Parathyroid adenoma (tissue), 2 donors: ENCODE results near the gene EDIL3.

Source experiments
- H2AFZ ChIP-seq: fragments of 300-600 bp; sonication (generic); one replicate; pipeline ENCODE4 v1.7.0; 2017; ENCODE audit warnings: antibody characterized with exemption, mild to moderate bottlenecking
- H3K27ac ChIP-seq: fragments of 300-600 bp; sonication (generic); one replicate; pipeline ENCODE4 v1.7.0; 2017
- H3K27me3 ChIP-seq: fragments of 300-600 bp; sonication (generic); one replicate; pipeline ENCODE4 v1.7.0; 2017; ENCODE audit warnings: low read length; ENCODE audit not compliant: control insufficient read depth, insufficient read depth
- H3K36me3 ChIP-seq: fragments of 300-600 bp; sonication (generic); one replicate; pipeline ENCODE4 v1.7.0; 2017; ENCODE audit warnings: low read length; ENCODE audit not compliant: control insufficient read depth, insufficient read depth
- H3K4me1 ChIP-seq: fragments of 300-600 bp; sonication (generic); one replicate; pipeline ENCODE4 v1.7.0; 2017; ENCODE audit warnings: control low read depth
- H3K4me2 ChIP-seq: fragments of 300-600 bp; sonication (generic); one replicate; pipeline ENCODE4 v1.7.0; 2017; ENCODE audit warnings: low read length
- H3K4me3 ChIP-seq: fragments of 300-600 bp; sonication (generic); one replicate; pipeline ENCODE4 v1.7.0; 2017; ENCODE audit warnings: low read depth, low read length
- H3K79me2 ChIP-seq: fragments of 300-600 bp; sonication (generic); one replicate; pipeline ENCODE4 v1.7.0; 2017; ENCODE audit warnings: control low read depth
- H3K9ac ChIP-seq: fragments of 300-600 bp; sonication (generic); one replicate; pipeline ENCODE4 v1.7.0; 2017; ENCODE audit warnings: mild to moderate bottlenecking
- H3K9me3 ChIP-seq: fragments of 300-600 bp; sonication (generic); one replicate; pipeline ENCODE4 v1.7.0; 2017; ENCODE audit warnings: low read length; ENCODE audit not compliant: control insufficient read depth
- TF ChIP-seq, protein P1 (sequence below): fragments of 300-600 bp; sonication (generic); IDR thresholded peaks from one replicate; pipeline ENCODE4 v1.7.0; 2017; ENCODE audit warnings: antibody characterized with exemption, mild to moderate bottlenecking
- donor health status: primary hyperparathyroidism.

Gene EDIL3

DNA sequence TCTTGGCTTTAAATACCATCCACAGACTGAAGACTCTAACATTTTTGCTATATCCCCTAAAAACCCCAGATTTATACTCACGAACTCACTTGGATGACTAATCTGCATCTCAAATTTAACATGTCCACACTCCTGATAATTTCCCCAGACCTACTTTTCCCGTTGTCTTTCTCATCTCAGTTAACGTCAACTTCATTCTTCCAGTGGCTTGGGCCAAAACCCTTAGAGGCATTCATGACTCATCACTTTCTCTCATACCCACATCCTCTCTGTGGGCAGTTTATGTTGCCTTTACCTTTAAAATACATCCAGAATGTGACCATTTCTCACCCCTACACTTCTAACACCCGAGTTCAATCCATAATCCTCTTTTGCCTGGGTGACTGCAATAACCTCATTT, 96.7 kb downstream of the EDIL3 start:
- Histone ChIP-seq H3K9ac (no peak overlapping the region), H3K4me1 (no peaks in the 10 kb centered on the region), H3K36me3 (no peaks in the 10 kb centered on the region), H2AFZ (no peak overlapping the region), H3K4me3 (no peak overlapping the region), H3K79me2 (no peaks in the 10 kb centered on the region), H3K9me3 (no peaks in the 10 kb centered on the region), H3K27ac (no peak overlapping the region), H3K4me2 (no peak overlapping the region), H3K27me3 (no peaks in the 10 kb centered on the region)
- TF ChIP-seq, protein P1, sequence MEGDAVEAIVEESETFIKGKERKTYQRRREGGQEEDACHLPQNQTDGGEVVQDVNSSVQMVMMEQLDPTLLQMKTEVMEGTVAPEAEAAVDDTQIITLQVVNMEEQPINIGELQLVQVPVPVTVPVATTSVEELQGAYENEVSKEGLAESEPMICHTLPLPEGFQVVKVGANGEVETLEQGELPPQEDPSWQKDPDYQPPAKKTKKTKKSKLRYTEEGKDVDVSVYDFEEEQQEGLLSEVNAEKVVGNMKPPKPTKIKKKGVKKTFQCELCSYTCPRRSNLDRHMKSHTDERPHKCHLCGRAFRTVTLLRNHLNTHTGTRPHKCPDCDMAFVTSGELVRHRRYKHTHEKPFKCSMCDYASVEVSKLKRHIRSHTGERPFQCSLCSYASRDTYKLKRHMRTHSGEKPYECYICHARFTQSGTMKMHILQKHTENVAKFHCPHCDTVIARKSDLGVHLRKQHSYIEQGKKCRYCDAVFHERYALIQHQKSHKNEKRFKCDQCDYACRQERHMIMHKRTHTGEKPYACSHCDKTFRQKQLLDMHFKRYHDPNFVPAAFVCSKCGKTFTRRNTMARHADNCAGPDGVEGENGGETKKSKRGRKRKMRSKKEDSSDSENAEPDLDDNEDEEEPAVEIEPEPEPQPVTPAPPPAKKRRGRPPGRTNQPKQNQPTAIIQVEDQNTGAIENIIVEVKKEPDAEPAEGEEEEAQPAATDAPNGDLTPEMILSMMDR, result no peak

DNA sequence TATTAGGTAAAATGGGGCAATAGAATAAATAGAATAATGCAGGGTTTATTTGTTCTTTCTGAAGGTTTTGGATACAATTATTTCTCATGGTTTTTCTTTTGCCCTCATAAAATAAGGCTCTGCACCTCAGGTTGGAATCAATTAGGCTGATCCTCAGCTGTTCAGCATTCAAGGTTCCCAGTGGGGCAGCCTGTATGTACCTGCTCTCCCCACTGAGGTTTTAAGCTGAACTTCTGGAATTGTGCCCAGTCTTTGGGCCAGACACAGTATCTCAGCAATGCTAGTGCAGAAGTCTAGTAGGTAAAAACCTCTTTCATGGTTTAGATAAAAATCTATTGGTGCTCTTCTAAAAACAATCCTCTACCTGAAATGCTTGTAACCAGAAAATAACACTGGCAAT, 98.0 kb downstream of the EDIL3 start:
- Histone ChIP-seq H3K36me3 (no peaks in the 10 kb centered on the region), H3K4me3 (no peak overlapping the region), H2AFZ (no peak overlapping the region), H3K27me3 (no peaks in the 10 kb centered on the region), H3K4me2 (no peak overlapping the region), H3K79me2 (no peaks in the 10 kb centered on the region), H3K27ac (no peak overlapping the region), H3K9ac (no peak overlapping the region), H3K4me1 (no peaks in the 10 kb centered on the region), H3K9me3 (no peaks in the 10 kb centered on the region)
- TF ChIP-seq, protein P1, result no peak

DNA sequence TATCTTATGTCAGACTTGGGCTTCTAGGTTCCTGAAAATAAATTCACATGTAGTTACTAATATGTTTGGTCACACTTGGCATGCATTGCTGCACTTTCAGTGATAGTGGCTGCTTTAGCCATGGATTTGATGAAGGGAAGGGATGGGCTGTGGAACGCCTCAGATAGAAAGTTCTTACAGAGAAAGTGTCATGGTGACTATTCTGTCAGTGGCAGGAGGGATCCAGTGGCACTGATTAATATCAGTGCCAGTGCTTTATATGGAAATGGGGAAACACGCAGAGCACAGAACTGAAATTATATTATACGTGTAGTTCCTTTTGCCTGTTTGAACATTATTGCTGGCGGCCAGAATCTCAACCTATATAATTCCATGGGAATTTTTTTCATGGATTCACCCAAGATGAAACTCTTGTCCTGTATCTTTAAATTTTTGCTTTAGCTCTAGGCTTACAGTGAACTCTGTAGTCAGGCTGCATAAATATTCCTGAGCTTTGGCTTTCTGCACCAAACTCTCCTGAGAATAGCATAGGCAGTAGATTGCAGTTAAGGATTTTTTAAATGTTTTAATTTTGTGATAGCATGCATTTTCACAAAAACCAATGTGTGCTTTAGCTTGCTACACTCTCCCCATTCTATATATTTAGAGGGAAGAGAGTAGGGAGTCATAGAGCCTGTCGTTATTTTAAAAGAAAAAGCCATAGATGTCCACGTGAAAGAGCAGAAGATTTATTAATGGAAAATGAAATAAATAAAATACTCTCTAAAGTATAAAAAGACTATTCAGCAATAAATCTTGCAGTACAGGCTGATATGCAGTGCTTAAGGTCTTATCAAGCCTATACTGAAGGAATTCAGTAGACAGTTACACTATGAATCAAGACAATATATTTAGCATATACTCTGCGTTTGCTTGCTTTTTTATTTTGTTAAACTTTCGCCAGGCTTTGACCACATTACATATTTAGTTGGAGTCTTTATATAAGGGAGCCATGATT, 98.7 kb downstream of the EDIL3 start:
- TF ChIP-seq, protein P1, result no peak
- Histone ChIP-seq H3K36me3 (no peaks in the 10 kb centered on the region), H2AFZ (no peak overlapping the region), H3K79me2 (no peaks in the 10 kb centered on the region), H3K9me3 (no peaks in the 10 kb centered on the region), H3K4me2 (no peak overlapping the region), H3K4me3 (no peak overlapping the region), H3K27ac (no peak overlapping the region), H3K27me3 (no peaks in the 10 kb centered on the region), H3K9ac (no peak overlapping the region), H3K4me1 (no peaks in the 10 kb centered on the region)

DNA sequence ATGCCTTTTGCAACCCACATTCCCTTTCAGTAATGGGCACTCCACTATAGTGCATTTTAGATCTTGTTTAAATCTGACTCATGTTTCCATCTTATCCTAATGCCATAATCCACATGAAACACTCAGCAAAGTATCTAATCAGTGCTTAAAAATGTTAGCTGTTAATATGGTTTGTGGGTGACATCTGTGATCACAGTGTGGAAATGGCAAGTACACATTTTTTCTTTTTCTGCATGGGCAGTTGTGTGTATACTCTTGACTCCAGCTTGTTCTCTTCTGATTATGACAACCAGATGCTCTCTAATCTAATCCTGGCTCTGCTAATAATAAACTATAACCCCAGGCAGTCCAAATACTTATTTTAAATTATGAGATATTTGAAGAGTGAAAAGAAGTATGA, 103.3 kb downstream of the EDIL3 start:
- Histone ChIP-seq H3K9me3 (no peaks in the 10 kb centered on the region), H2AFZ (no peak overlapping the region), H3K27me3 (no peaks in the 10 kb centered on the region), H3K4me1 (no peaks in the 10 kb centered on the region), H3K27ac (no peak overlapping the region), H3K4me3 (no peak overlapping the region), H3K79me2 (no peaks in the 10 kb centered on the region), H3K36me3 (no peaks in the 10 kb centered on the region), H3K4me2 (no peak overlapping the region), H3K9ac (no peak overlapping the region)
- TF ChIP-seq, protein P1, result no peak
